ENCODE measurements around the gene PRIM2.
"Not testable (repeated sequence)": the region's sequence is repeated elsewhere in the genome, so short reads cannot be mapped to it uniquely, and the experiment has no call there.

PRIM2 gene, protein sequence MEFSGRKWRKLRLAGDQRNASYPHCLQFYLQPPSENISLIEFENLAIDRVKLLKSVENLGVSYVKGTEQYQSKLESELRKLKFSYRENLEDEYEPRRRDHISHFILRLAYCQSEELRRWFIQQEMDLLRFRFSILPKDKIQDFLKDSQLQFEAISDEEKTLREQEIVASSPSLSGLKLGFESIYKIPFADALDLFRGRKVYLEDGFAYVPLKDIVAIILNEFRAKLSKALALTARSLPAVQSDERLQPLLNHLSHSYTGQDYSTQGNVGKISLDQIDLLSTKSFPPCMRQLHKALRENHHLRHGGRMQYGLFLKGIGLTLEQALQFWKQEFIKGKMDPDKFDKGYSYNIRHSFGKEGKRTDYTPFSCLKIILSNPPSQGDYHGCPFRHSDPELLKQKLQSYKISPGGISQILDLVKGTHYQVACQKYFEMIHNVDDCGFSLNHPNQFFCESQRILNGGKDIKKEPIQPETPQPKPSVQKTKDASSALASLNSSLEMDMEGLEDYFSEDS

DNA sequence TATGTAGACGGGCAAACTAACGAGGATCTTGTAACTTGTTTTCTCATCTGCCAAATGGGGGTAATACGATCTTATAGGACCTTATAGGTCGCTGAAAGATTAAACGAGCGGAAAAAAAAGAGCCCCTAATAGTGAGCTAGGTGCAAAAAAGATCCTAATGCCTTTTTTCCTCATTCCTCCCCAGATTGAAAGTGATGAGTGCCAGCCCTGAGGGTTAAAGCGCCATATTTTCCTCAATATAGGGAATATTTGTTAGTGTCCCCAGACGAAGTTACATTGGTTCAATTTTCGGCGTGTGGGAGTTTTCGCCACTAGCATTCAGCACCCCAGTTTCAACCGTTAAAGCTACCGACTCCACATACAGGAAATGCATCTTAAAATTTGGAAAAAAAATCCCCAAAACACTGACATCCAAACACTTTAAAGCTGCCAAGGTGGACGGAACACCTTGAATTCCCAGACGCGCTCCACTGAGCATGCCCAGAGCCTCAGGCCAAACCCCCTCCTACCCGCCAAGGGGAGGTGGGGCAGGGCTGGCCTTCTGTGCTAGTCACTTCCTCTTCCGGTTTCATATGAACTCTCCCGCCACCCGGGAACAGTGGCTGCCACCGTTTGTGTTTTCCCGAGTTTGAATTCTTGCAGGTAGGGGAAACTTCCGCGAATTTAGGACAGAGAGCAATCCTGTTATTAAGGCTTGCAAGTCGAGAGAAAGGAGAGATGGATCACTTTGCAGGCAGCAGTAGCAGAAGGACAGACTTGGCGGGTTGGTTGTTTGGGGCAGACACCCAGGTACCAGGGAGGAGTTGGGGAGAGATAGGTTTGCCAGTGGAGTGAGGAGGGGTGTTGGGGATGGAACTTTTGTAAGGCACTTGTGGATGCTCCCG lies at the start of gene PRIM2:
Gene PRIM2 (plus strand): TSS at position 571 of the 884 bp plus-strand sequence. CDS start 816 bp downstream, outside the sequence.
- DNase-seq (ENCODE audit: low read depth) = peak; percentile 69

DNA sequence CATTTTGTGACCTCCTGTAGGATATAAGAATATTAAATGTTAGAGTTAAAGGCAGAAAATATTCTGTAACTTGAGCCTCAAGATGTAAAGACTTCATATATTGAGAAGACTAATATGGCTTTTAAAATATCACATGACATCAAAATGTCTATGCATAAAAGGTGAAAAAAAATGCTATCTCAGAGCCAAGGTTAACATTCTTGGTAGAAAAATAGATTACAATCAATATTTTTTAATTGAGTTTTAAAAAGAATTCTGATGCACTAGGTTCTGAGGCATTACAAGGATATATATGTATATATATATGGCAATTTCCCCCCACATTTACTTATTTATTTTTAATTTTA lies 49.2 kb upstream of the PRIM2 start:
- DNase-seq (ENCODE audit: low read depth) = no peak

DNA sequence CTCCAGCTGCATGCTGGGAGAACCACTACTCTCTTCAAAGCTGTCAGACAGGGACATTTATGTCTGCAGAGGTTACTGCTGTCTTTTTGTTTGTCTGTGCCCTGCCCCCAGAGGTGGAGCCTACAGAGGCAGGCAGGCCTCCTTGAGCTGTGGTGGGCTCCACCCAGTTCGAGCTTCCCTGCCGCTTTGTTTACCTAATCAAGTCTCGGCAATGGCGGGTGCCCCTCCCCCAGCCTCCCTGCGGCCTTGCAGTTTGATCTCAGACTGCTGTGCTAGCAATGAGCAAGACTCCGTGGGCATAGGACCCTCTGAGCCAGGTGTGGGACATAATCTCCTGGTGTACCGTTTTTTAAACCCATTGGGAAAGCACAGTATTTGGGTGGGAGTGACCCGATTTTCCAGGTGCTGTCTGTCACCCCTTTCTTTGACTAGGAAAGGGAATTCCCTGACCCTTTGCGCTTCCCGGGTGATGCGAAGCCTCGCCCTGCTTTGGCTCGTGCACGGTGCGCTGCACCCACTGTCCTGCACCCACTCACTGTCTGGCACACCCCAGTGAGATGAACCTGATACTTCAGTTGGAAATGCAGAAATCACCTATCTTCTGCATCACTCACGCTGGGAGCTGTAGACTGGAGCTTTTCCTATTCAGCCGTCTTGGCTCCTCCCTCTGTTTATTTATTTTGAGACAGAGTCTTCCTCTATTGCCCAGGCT lies 43.2 kb upstream of the PRIM2 start:
- not testable (repeated sequence) for DNase-seq (ENCODE audit: low read depth)

DNA sequence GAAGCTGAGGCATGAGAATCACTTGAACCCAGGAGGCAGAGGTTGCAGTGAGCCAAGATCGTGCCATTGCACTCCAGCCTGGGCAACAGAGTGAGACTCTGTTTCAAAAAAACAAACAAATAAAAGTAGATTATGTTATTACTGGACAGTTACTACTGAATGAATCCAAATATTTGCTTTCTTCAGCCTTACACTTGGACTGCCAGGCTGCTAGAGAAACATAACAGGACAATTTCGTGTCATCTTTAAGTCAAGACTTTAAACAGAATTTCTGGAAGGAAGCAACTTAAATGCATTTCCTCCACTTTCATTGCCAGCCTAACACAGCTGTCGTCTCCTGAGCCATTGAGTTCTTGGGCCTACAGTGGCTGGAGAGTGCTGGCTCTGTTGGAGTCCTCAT lies 42.0 kb upstream of the PRIM2 start:
- no peak for DNase-seq (ENCODE audit: low read depth)

DNA sequence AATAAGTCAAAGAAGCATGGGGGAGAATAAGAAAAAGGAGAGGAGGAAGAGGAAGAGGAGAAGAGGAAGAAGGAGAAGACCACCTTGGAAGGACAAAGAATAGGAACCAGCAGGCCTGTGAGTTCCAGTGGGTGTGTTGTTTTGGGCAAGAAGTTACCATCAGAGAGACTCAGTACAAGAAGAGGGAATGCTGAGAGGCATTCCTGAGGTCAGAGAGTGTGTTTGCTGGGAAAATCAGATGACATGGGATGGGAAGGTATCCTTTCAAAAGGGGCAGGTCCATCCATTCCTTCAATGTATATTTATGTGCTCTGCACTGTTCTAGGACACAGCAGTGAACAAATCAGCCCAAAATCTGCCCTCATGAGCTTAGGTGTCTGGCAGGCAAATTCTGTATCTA lies 40.5 kb upstream of the PRIM2 start:
- no peak for DNase-seq (ENCODE audit: low read depth)

DNA sequence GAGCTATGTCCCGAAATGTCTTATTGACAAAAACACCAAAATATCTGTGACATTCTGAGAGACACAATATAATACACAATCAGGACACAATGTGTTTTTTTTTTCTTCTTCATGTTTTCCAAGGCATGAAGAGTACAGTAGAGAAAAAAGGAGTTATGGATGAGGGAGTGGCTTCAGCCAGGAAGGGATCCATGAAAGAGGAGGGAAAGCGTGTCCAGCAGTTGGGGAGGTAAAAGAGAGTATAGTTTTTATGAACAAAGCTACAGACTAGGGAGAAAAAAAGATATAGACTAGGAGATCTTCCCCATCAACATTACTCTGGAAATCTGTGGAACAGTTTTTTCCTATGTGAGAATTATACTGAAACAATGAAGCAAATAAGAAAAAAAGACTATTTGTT lies 38.9 kb upstream of the PRIM2 start:
- no peak for DNase-seq (ENCODE audit: low read depth)

DNA sequence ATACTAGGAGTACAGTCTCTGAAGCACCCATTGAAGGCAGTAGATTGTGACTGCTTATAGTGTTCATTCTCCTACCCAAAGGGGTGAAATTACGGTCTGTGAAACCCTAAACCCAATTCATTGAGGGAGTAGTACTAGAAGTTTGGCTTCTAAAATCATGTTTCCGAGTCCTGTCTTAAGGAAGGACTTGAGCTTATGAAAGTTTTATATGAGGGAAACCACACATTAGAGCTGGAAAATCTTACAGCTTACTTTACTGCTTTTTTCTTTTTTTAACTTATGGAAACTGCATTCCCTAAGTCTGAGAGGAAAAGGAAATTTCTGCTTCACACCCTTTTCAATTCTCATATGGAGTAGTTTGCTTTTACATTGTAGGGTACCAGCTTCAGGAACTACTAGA lies 38.4 kb upstream of the PRIM2 start:
- no peak for DNase-seq (ENCODE audit: low read depth)

DNA sequence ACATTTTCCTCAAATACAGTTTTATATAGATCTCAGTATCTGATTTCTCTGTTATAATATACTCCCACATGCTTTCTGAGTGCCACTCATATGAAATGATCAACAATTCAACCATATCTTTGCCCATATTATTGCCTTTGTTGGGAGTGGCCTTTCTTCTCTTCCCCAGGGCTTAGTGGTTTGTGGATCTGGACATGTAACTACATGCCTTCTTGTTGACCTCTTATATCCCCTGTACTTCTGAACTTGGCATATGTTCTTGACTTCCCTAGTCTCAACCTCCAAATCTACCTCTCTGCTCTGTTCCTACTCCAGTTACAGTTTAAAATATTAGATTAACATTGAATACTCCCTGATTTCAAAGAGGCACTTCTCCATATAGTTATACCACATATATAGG lies 34.3 kb upstream of the PRIM2 start:
- no peak for DNase-seq (ENCODE audit: low read depth)

DNA sequence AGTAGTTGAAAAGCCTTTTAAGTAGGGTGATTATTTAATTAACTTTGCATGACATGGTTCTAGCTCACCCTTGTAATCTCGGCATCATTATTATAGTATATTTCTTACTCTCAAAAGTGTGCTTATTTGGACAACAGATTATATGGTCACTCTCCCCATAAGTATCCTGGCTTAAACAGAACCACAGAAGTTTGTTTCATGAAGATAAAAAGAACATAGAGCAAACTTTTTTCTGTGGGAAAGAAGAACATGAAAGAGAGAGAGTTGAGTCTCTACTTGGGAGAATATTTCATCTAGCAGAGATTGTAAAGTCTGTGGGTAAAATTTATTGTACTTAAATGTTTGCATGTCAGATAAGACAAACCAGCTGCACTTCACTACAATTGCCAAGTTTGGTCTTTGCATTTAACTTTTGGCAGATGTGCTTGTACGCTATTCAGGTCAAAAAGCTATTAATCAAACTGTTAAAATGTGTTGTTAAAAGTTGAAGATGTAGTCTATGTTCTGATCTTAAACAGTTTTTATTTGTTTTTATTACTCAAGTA lies 33.4 kb upstream of the PRIM2 start:
- no peak for DNase-seq (ENCODE audit: low read depth)

DNA sequence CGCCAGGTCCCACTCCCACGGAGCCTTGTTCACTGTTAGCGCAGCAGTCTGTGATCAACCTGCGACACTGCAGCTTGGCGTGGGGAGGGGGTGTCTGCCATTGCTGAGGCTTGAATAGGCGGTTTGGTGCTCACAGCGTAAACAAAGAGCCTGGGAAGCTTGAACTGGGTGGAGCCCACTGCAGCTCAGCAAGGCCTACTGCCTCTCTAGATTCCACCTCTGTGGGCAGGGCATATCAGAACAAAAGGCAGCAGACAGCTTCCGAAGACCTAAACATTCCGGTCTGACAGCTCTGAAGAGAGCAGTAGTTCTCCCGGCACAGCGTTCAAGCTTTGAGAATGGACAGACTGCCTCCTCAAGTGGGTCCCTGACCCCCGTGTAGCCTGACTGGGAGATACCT lies 29.3 kb upstream of the PRIM2 start:
- not testable (repeated sequence) for DNase-seq (ENCODE audit: low read depth)

DNA sequence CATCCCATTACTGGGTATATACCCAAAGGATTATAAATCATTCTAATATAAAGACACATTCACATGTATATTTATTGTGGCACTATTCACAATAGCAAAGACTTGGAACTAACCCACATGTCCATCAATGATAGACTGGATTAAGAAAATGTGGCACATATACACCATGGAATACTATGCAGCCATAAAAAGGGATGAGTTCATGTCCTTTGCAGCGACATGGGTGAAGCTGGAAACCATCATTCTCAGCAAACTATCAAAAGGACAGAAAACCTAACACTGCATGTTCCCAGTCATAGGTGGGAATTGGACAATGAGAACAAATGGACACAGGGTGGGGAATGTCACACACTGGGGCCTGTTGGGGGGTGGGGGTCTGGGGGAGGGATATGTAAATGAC lies 24.0 kb upstream of the PRIM2 start:
- DNase-seq (ENCODE audit: low read depth) = not testable (repeated sequence)

DNA sequence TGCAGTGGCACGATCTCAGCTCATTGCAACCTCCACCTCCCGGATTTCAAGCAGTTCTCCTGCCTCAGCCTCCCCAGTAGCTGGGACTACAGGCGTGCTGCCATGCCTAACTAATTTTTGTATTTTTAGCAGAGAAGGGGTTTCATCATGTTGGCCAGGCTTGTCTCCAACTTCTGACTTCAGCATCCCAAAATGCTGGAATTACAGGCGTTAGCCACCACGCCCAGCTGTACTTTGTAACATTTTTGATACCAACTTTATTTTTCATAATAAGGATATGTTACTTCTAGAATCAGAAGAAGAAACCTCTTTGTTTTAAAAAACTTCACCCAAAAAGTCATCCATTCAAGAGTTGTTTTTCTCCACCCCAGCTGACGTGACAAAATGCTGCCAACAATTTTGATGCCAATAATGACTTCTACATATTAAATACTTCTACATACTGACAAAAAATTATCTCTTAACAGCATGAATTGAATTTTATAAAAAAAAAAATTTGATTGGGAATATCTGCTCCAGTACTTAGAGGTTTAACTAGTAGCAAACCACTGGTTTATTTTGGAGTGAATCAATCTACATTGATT lies 22.5 kb upstream of the PRIM2 start:
- no peak for DNase-seq (ENCODE audit: low read depth)

DNA sequence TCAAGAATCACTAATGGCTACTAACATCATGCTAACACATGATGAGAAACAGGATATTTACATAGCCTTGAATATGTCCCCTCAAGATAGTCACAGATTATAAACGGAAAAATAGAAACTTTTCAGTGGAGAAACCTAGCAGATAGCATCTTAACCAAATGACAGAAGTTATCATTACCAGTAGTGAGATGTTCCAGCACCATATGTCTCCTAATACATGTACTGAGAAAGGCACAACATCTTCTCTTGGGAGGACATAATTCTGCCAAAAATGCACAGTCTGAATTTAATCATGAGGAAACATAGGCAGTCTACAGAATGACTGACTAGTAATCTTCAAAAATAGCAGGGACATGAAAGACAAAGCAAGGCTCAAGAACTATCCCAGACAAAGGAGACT lies 19.9 kb upstream of the PRIM2 start:
- no peak for DNase-seq (ENCODE audit: low read depth)

DNA sequence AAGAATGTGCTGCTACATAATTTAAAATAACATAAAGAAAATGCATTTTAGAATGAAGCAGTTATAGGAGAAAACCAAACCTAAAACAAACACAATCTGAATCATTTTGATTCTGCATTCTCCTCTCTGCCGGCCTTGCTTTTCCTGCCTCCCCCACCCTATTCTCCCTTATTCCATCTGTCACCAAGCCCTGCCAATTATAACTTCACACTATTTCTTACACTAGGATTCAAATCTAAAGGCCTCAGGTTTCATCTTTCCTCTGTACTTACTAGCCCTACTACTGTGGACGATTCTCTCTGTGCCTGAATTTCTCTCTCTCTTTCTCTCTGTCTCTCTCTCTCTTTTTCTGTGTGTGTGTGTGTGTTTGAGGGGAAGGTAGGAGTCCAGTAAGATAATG lies 18.7 kb upstream of the PRIM2 start:
- no peak for DNase-seq (ENCODE audit: low read depth)

DNA sequence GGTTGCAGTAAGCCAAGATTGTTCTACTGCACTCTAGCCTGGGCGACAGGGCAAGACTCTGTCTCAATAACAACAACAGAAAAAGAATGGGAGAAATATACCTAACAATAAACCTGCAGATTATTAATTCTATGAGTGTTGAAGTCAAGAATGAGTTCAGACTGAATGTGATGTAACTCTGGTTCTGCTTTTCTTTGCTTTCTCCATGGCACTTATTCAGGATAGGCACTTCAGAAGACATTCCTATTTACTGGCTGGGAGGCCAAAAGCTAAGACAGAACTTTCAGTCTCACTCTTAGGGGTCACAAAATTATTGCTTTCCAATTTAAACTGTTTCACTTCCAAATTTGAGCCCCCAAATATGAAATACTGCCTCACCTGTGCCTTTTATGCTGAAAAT lies 15.7 kb upstream of the PRIM2 start:
- DNase-seq (ENCODE audit: low read depth) = no peak

DNA sequence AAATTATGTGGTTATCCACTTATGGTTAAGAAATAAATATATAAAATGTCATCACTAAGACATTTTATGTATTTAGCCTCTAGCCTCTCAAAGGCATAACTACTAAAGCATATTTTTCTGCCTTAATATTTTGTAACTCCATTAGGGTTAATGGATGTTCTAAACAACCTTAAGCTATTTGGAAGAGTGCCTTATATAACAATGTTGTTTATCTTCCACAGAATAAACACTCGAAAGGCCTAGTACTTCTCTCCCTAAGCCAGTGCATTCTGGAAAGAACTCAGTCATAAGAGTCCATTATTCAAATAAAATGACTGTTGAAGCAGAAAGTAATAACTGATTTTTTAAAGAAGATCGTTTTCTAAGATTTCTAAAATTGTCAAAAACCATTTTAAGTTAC lies 15.0 kb upstream of the PRIM2 start:
- DNase-seq (ENCODE audit: low read depth) = no peak

DNA sequence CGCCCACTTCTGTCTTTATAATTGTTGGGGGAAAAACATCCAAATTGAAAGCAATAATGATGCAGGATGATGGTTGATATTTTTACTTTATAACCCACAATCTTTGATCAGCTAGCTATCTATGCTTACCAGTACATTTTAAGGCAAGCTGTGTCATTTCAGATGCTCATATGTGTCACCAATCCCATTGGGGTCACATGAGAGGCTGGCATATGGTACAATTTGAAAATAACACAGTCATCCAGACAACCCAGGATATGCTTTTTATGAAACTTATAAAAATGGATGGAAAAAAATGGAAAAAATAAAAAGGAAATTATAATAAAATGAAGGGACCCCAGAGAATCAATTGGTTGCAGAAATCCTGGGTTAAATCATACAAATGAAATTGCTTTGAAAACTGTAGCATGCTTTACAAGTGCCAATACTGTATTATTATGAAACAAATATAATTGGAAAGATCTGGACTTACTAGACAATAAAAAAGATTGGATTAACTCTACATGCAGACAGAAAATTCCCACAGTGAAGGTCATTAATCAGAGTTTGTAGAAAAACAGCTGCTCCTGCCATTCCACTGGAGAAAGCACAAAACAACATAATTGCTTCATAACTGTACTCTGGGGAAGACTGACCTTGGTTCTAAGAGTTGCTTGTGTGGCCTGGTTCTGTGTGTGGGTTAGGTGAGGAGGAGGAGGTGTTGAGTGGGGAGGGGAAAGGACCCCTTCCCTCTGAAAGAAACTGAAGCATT lies 13.3 kb upstream of the PRIM2 start:
- no peak for DNase-seq (ENCODE audit: low read depth)

DNA sequence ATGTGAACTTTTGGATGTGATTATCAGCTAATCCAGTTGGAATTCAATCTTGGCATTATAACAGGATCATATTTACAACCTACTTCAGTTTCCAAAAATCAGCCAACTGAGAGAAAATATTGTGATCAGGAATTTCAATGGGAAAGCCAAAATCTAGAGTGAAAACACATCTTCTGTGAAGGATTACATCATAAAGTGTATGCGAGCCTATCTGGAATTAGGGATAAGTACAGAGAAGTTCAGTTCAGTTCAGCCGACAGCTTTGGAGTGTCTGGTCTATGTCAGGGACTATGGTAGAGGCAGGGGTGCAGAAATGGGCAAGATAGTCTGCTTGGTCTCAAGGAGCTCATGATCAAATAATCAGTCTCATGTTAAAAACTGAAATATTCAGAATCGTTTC lies 12.3 kb upstream of the PRIM2 start:
- no peak for DNase-seq (ENCODE audit: low read depth)

DNA sequence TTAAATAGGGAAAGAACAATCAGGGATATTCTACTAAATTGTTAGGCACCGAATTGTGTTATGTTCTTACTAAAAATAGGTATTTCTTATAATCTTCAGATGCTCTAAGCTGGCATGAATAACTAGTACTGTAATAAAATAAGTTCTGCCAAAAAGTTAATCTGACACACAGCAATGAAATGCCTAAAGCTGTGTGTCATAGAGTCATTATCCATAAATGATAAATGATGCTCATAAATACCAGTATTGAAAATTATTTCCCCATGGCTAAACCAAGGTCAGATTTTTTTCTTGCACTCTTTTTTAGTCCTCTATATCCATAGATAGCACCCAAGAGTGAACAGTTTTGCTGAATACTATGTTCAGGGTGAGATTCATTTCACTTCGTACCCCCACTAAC lies 11.7 kb upstream of the PRIM2 start:
- DNase-seq (ENCODE audit: low read depth) = no peak

DNA sequence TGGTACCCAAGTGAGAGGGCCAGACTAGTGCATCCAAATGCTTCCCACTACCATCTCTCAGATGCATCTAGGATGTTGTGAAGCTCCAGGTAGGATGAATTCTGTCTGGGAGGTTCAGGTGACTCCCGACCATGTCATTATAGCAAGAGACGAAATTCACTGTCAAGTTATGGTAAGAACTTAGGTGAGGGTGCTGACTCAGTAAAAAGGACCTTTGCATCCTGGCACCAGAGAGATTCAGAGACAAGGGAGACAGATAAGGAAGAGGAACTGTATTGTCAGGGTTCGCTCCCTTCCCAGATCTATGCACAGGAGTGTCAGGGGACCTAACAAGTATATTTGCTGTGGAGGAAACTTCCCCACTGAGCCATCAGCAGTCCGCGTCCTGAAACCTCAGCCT lies 11.2 kb upstream of the PRIM2 start:
- DNase-seq (ENCODE audit: low read depth) = no peak

DNA sequence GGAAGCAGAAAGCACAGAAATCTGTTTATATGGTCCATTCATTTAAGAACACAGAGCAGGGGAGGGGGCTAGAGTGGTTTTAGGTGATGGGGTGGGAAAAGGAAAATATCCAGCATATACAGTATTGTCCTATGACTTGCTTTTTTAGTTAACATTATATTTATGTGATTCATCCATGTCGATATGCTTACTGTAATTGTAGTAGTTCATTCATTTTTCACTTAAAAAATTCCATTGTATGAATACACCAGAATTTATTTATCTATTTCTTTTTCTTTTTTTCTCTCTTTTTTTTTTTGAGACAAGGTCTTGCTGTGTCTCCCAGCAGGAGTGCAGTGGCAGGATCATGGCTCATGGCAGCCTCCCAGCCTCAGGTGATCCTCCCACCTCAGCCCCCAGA lies 9.6 kb upstream of the PRIM2 start:
- no peak for DNase-seq (ENCODE audit: low read depth)

Measured in T-helper 22 cell (primary cell).